ENCODE results near the gene AP2A2.
"Not testable (repeated sequence)": the region's sequence is repeated elsewhere in the genome, so short reads cannot be mapped to it uniquely, and the experiment has no call there.

AP2A2 gene

DNA sequence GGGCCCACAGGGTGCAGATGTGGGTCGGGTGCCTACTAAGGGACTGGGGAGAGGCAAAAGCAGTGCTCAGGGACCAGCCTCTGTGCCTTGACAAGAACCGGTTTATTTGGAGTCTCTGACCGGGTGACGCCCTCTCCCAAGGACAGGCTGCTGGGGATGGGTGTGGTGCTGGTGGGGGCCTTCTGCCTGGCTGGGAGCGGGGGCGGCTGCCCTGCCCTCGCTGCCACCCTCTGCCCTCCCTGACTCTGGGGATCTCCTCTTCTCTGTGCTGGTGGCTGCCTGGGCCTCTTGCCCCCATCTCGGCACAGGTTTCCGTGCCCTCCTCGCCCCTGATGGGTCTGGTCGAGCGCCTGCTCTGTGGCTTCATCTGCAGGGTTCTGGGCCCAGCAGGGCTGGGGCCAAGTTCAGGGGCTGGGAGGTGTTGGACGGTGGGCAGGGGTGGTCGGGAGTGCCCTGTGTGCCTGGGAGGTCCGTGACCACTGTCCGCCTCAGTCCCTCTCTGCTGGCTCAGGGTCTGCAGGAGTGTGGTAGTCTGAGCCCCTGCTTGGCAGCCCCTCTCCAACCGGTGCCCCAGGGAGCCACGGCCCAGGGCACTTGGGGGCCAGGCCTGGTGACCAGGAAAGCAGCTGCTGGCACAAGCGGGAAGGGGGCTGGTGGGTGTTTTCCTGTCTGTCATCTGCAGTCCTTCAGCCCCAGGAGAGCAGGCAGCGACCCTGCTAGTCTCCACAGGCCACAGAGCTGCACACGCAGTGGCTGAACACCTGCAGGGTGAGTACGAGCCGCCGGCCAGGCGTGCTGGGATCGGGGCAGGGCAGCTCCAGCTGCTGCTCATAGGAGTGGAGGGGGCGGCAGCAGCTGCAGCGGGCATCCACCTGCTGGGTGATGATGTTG is 87.3 kb downstream of the AP2A2 start:
- no peak for DNase-seq (ENCODE audit: low read depth in 3 of 3, low spot score in 1 of 3)

DNA sequence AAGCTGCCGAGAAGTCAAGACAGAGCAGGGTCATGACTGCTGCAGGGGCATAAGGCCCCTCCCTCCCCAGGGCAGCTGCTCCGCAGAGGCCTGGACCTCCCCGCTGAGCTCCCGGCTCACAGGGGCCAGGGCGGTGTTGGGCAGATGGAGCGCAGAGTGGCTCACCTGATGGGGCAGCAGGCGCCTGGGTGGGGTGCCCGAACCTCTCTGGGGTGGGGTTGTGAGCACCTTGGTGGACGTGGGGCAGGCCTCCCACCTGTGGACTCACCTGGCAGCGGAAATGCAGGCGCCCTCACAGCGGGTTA is 87.9 kb downstream of the AP2A2 start:
- DNase-seq (ENCODE audit: low read depth in 3 of 3, low spot score in 1 of 3): no peak

DNA sequence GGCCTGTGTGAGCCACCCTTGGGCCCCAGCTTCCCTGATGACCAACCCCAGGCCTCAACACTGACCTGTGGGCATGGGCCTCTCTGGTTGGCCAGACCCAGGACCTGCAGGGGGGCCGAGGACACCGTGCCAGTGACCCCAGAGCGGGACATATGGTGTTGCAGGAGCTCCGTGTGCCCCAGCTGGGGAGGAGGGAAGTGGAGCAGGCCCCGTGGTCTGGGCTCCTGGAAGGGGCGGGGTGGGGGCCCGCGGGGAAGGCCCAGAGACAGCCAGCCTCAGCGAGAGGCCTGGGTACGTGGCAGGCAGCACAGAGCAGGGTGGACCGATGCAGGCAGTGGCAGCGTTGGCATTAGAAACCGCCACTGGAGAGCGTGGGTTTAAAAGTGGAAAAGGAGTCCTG is 88.6 kb downstream of the AP2A2 start:
- no peak for DNase-seq (ENCODE audit: low read depth in 3 of 3, low spot score in 1 of 3)

DNA sequence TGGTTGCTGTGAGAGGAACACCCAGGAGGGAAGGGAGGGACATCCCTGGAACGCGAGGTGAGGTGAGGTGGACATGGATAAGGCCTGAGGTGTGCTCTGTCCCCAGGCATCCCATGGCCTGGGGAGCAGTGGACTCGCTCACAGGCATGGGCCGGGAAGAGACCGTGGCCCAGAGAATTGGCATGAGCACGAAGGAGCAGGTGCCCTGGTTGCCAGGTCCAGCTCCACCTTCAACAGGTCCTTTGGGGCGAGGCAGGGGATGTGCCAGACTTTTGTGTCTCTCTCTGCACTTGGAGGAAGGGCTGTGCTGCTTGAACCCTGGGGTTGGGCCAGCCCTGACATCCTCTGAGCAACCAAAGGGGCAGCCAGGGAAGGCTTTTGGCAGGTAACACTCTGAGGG is 89.4 kb downstream of the AP2A2 start:
- DNase-seq (ENCODE audit: low read depth in 3 of 3, low spot score in 1 of 3): no peak

DNA sequence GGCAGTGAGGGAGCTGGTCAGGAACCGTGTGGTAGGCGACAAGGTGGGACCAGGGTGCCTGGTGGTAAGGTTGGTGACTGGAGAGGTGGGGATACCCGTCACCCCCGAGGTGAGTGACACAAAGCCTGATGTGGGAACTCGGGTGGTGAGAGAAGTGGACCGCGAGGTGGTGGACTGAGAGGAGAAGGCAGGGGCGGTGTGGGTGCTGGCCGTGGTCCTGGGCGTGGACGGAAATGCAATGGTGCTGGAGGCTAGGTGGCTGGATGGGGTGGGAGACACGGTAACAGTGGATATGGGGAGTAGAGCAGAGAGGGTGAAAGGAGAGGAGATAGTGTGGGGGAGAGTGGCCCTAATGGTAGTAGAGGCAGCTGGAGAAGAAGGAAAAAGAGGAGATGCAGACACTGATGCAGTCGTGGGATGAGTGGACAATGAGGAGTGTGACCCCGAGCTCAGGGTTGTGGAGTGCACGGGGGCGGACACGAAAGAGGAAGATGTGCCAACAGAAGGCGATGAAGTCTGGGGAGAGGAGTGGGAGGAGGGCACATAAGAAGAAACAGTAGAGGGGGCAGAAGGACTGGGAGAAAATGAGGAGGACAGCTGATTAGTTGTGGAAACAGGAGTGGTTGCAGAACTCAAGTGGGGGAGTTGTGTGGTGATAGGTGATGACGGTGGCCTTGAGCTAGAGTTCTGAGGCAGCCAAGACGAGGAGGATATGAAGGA is 90.3 kb downstream of the AP2A2 start:
- DNase-seq (ENCODE audit: low read depth in 3 of 3, low spot score in 1 of 3): no peak

DNA sequence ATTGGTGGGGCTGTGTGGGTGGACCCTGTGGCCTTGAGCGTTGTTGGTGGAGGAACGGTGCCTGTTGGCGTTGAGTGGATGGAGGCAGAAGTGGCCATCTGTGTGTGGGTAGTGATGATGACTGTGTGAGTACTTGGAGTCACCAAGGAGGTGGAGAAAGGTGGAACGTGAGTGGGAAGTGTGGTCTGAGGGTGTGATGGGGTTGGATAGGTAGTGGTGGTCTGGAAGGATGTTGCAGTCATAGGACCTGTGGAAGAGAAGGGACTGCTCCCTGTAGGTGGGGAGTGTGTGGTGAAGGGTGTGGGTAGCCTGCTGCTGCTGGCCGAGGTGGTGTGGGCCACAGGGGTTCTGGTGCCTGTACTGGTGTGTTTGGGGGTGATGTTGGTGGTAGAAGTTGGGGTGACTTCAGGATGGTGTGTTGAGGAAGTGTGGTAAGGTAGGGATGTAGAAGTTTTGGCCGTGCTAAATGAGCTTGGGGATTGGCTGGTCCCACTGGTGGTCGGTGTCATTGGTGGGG is 91.0 kb downstream of the AP2A2 start:
- not testable (repeated sequence) for DNase-seq (ENCODE audit: low read depth in 3 of 3, low spot score in 1 of 3)

DNA sequence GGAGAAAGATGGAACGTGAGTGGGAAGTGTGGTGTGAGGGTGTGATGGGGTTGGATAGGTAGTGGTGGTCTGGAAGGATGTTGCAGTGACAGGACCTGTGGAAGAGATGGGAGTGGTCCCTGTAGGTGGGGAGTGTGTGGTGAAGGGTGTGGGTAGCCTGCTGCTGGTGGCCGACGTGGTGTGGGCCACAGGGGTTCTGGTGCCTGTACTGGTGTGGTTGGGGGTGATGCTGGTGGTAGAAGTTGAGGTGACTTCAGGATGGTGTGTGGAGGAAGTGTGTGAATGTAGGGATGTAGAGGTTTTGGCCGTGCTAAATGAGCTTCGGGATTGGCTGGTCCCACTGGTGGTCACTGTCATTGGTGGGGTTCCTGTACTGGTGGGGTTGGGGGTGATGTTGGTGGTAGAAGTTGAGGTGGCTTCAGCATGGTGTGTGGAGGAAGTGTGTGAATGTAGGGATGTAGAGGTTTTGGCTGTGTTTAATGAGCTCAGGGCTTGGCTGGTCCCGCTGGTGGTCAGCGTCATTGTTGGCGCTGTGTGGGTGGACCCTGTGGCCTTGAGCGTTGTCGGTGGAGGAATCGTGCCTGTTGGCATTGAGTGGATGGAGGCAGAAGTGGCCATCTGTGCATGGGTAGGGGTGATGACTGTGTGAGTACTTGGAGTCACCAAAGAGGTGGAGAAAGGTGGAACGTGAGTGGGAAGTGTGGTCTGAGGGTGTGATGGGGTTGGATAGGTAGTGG is 91.8 kb downstream of the AP2A2 start:
- DNase-seq (ENCODE audit: low read depth in 3 of 3, low spot score in 1 of 3): no peak

DNA sequence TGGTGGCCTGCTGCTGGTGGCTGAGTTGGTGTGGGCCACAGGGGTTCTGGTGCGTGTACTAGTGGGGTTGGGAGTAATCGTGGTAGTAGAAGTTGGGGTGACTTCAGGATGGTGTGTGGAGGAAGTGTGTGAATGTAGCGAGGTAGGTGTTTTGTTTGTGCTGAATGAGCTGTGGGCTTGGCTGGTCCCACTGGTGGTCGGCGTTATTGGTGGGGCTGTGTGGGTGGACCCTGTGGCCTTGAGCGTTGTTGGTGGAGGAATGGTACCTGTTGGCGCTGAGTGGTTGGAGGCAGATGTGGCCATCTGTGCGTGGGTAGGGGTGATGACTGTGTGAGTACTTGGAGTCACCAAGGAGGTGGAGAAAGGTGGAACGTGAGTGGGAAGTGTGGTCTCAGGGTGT is 92.4 kb downstream of the AP2A2 start:
- DNase-seq (ENCODE audit: low read depth in 3 of 3, low spot score in 1 of 3): no peak

DNA sequence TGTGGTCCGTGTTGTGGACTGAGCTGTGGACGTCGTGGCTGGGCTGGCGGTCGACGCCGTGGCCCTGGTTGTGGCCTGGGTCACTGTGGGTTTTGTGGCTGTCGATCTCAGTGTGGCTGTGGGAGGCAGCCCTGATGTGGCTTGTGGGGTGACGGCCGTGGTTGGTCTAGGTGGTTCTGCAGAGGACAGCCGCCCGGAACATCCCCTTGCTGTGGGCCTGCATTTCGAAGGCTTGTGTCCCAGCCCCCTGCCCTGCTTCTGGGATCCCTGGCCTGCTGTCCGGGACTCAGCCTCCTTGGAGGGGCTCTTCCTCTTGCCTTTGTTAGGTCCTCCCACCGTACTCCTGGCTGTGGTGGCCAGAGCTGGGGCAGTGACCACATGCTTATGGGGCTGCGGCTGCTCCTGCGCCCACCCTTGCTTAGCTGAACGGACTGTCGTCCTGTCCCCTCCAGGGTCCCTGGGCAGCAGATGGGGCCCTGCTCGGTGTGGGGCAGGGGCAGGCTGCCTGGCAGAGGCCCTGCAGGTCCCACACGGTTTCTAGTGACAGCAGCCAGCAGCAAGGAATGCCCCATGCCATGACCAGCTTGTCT is 93.7 kb downstream of the AP2A2 start:
- DNase-seq (ENCODE audit: low read depth in 3 of 3, low spot score in 1 of 3): no peak

DNA sequence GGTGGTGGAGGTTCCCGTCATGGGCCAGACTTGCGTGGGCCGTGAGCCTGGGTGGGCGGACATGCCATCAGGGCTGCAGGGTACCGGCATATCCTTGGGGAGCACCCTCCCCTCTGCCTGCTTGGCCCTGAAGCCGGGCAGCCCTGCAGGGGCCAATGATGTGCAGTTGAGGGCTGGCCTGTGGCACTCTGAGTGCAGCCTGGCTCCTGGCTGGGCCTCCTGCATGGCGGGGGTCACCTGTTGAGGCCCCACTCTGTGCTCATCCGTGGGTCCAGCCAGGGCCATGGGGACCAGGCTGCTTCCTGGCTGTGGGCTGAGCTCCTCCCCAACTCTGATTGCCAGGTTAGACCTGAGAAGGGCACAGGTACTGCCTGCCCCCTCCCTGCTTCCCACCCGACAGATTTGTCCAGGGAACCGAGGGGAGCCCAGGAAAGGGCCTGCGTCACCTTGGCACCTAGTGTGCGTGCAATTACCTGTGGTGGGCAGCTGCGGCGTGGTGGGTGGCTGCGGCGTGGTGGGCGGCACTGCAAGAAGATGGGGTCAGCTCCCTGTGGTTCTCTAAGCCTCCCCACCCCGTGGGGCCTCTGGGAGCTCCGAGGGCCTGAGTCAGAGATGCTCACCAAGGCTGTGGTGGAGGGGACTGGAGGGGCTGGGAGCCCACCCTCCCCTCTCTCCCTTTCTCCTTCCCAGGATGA is 94.7 kb downstream of the AP2A2 start:
- DNase-seq (ENCODE audit: low read depth in 3 of 3, low spot score in 1 of 3): no peak

DNA sequence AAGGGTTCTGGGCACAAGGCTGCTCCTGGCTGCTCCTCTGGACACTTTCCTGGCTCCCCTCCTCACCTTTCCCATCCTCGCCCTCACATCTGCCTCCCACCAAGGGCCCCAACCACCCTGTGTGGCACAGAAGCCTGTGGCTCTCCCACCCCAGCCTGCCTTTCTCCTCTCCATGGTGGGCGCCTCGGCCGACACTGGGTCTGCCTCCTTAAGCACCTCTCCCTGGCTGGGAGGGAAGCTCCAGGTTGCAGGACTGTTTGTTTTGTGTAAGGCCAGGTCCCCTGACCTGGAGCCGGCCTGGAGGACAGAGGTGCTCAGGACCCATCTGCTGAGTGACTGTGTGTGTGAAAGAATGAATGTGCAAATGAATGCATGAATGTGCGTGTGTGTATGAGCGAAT is 96.7 kb downstream of the AP2A2 start:
- DNase-seq (ENCODE audit: low read depth in 3 of 3, low spot score in 1 of 3): no peak

DNA sequence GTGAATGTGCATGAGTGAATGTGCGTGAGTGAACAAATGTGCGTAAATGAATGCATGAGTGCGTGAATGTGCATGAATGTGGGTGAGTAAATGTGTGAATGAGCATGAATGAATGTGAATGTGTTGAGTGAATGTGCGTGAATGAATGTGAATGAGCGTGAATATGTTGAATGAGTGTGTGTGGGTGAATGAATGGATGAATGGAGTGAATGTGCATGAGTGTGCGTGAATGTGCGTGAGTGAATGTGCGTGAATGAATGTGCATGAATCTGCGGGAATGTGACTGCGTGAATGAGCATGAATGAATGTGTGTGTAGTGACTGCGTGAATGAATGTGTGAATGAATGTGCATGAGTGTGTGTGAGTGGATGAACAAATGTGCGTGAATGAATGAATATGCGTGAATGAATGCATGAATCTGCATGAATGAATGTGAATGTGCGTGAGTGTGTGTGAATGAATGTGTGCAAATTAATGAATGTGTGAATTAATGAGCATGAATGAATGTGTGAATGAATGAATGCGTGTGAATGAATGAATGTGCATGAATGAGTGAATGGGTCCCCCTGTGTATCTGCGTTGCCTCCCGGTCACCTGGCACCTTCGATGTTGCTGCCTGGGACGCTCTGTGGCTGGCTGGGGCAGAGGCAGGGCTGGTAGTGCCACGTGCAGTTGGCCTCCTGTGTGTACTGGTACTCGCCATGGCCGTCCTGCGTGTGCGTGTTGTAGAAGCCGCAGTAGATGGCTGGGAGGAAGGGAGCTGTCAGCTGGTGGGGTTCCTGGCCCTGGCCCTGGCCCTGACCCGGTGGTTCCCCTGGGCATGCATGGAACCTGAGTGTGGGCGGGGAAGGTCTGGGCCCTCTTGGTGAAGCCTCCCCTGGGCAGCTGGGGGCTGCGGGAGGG is 97.5 kb downstream of the AP2A2 start:
- no peak for DNase-seq (ENCODE audit: low read depth in 3 of 3, low spot score in 1 of 3)

DNA sequence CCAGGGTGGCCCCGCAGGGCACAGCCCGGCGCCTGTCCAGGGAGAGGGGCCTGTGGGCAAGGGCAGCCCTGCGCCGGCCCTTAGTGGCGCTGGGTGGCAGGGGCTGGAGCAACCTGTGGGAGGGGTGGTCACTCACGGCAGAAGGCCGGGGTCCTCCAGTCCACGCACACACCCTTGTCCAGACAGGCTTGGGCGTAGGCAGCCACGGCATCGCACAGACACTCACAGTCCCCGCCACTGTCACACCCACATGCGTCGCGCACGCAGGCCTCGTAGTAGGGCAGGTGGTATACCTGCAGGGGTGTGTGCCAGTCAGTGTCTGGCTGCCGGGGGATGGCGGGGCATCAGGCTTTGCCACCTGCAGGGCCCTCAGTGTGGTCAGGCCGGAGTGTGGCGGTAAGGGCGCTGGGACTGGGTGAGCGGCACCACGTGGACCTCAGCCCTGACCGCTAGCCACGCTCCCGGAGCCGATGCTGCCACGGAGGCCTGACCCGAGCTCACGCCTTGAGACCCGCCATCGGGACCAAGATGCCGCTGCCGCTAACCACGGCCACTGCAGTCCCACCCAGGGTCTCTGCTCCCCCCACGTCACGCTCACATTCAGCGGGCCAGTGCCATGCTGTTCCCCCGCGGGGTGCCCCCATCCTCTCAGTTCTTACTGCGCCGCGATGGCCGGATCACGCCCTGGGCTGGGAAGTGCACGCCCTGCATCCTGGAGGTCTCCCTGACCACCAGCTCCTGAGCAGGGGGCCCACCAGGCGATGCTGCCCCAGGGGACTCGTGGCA is 98.3 kb downstream of the AP2A2 start:
- DNase-seq (ENCODE audit: low read depth in 3 of 3, low spot score in 1 of 3): no peak

DNA sequence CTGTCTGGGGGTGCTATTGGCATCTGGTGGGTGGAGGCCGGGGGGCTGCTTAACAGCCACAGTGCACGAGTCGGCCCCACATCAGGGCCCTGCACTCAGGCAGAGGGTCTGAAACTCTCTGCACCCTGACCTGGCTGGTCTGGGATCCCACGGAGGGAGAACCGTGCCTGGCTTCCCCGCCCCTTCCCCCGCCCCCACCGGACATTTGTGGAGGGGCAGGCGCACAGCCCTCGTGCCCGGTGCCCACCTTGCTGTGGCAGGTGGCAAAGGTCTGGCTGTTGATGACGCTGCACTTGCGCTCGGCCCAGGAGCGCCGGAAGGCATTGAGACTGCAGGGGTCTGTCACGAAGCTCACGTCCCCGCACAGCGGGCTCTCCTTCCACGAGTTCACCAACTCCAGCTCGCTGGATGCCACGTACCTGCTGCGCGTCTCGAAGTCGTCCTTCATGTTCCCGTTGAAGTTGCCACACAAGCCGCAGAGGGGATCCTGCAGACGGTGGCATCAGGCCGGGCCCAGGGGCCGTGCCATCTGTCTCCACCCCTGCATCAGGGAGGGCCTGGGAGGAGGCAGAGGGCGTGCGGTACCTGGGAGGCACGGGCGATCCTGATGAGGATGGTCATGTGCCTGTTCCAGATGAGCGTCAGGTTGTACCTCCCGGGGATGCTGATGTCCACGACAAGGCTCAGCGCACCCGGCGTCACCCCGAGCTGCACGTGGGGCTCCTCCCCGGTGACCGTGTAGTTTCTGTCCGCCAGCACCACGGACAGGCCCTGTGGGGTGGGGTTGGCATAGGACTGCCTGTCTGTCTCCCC is 99.1 kb downstream of the AP2A2 start:
- DNase-seq (ENCODE audit: low read depth in 3 of 3, low spot score in 1 of 3): no peak

DNA sequence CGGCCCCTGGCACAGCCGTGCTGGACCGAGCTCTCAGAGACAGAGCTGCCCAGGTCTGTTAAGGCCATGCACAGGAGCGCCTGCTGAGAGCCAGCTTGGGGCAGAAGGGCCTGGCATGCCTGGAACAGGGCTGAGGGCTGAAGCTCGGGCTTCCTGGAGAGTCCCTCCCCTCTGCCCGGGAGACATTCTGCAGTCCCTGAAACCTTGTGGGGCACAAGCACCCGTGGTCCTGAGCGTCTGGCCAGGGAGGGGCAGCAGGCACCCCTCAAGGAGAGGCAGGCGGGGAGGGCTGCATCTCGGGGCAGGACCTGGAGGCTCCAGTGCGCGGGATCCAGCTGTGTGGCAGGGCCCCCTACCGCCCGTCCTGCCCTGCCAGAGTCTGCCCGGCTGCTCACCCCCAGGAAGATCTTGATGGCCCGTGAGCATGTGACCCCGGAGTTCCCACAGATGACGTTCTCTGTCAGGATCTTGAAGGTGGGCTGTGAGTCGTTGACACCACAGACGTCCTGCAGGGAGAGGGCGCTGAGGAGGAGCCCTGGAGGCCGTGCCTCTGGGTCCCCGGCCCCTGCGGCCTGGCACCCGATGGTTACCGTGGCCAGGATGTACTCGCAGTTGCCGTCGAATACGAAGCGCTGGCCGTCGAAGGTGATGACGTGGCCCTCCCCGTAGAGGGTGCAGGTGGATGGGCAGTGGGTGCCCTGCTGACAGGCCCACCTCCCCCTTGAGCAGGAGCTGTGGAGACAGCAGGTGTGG is 99.9 kb downstream of the AP2A2 start:
- DNase-seq (ENCODE audit: low read depth in 3 of 3, low spot score in 1 of 3): no peak

DNA sequence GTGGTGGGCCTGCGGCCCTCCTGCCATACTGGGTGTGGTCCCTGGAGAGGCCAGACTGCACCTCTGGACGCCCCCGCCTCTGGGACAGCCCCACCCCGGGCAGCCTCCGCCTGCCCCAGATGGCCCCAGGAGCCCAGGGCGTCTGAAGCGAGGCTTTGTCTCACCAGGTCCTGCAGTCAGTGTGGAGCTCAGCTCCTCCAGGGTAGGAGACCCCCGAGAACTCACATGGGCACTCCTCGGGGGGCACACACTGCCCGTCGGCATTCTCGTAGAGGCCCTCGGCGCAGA is 100.4 kb downstream of the AP2A2 start:
- DNase-seq (ENCODE audit: low read depth in 3 of 3, low spot score in 1 of 3): no peak

DNA sequence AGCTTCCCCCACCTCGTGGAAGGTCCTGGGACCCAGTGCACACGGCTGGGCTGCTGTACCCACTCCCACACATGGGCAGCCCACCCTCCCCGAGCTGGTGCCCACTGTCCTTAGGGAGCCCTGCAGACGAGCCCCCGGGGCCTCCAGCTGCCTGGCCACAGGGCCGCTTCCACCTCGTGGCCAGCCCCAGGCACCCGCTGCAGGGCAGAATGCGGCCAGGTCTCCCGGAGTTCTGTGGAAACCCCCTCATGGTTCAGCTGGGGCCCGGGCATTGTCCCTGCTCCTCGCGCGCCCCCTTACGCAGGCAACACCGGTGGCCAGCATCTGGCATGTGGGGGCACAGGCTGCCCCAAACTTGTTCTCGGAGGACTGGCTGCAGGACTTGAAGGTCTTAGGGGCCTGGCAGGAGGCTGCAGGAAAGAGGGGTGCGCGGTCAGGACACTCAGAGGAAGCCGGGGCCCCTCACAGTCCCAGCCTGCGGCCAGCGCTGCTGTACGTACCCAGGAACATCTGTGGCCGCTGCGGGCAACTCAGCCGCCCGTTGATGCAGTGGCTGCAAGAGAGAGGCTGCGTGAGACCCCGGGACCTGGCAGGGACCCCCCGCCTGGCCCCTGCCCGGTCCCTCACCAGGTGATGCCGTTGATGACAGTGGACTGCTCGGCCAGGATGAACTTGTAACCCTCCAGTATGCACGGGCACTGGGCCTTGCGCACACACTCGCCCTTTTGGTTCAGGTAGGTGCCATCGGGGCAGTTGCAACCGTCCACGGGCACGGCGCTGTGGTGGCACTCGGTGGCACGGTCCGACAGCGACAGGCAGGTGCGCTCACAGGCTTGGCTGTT is 101.2 kb downstream of the AP2A2 start:
- DNase-seq (ENCODE audit: low read depth in 3 of 3, low spot score in 1 of 3): no peak
